ENCODE results near the gene ZFYVE1. TPM values are rescaled to one million over a fixed set of nuclear protein-coding genes. Genes with fewer than 3 reads are reported as not detected.

ZFYVE1 gene
- total and polyA plus RNA-seq, 2 of the 13 experiments (the other 11 are each of a cell fraction or from before 2014, with no cell fraction given), result 2.6 to 5.3 TPM

DNA sequence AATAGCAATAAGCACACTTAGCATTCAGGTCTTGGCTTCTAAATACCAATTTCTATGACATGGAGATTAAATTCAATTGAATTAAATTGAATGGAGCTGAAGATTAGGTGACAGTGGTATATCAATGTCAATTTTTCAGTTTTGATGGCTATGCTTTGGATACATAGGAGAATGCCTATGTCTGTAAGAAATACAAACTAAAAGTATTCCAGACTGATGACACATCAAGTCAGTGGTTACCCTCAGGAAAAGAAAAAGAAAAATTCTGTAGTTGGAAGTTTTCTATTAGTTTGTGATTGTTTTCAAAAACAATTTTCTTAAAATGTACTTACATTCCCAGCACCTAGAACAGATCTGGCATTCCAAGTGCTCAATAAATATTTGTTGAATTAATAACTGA lies 105.5 kb downstream of the ZFYVE1 start:
- intact Hi-C loops (cut with micrococcal nuclease; ENCODE audit: unreplicated experiment), result no loop called here
- DNase-seq (ENCODE audit: low spot score), result no peak
- ChIA-PET POLR2A (no interaction called here), CTCF (ENCODE audit: low intra/inter-chr PET ratio, low total read pairs) (no interaction called here)
- Histone ChIP-seq H3K36me3 (replicated peaks in 1 of 2; ENCODE audit: control insufficient read depth in 1 of 2, insufficient read depth in 2 of 2, low read length in 2 of 2) (no peaks in the 10 kb centered on the region), H3K4me1 (ENCODE audit: insufficient read depth, low read length) (peaks cover 18% of the 10 kb centered on the region), H2AFZ (ENCODE audit: low read length) (no peak overlapping the region), H3K9me3 (ENCODE audit: low read length) (no peaks in the 10 kb centered on the region), H3K4me2 (ENCODE audit: low read depth, low read length) (no peak overlapping the region), H3K9ac (ENCODE audit: insufficient read depth, low read depth, low read length) (no peak overlapping the region), H3K27ac (ENCODE audit: extremely low read length, insufficient read depth, low read length) (no peak overlapping the region), H3K4me3 (replicated peaks in 1 of 3; ENCODE audit: insufficient read depth in 1 of 3, low read depth in 2 of 3, low read length in 3 of 3) (no peak overlapping the region), H3K27me3 (ENCODE audit: control insufficient read depth in 1 of 2, insufficient read depth in 2 of 2, low read length in 2 of 2) (peaks cover 0 to 5% of the 10 kb centered on the region in 2 experiments; a peak in 1 of 5 replicates), H4K20me1 (ENCODE audit: insufficient read depth, low read length) (no peaks in the 10 kb centered on the region), H3K79me2 (ENCODE audit: insufficient read depth, low read length) (no peaks in the 10 kb centered on the region)
- ATAC-seq, result no peak
- BruUV-seq (replicated peaks), result no TSS peak
- TF ChIP-seq, protein P1, sequence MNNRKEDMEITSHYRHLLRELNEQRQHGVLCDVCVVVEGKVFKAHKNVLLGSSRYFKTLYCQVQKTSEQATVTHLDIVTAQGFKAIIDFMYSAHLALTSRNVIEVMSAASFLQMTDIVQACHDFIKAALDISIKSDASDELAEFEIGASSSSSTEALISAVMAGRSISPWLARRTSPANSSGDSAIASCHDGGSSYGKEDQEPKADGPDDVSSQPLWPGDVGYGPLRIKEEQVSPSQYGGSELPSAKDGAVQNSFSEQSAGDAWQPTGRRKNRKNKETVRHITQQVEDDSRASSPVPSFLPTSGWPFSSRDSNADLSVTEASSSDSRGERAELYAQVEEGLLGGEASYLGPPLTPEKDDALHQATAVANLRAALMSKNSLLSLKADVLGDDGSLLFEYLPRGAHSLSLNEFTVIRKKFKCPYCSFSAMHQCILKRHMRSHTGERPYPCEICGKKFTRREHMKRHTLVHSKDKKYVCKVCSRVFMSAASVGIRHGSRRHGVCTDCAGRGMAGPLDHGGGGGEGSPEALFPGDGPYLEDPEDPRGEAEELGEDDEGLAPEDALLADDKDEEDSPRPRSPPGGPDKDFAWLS (CRISPR knock-in tag; IDR thresholded peaks at IDR 0.05; ENCODE audit: borderline replicate concordance), result no peak
- TF ChIP-seq SMC3 (IDR thresholded peaks at IDR 0.05; ENCODE audit: low read length) (no peak), ZNF761 (CRISPR knock-in tag; conservative IDR thresholded peaks at IDR 0.05) (no peak), RARG (CRISPR knock-in tag; IDR thresholded peaks at IDR 0.05; ENCODE audit: low read depth) (no peak), NRL (CRISPR knock-in tag; IDR thresholded peaks at IDR 0.05; ENCODE audit: borderline replicate concordance) (no peak), JUN (CRISPR knock-in tag; IDR thresholded peaks at IDR 0.05) (no peak), ZNF569 (CRISPR knock-in tag; IDR thresholded peaks at IDR 0.05; ENCODE audit: borderline replicate concordance) (no peak), ZNF20 (CRISPR knock-in tag; IDR thresholded peaks at IDR 0.05) (no peak), FOXP1 (IDR thresholded peaks at IDR 0.05) (no peak), FOXP1 (CRISPR knock-in tag; IDR thresholded peaks at IDR 0.05) (no peak)
- in situ Hi-C loops (cut with HindIII; ENCODE audit: extremely low pct_ligation_motif_present, low pct_unique_long_range_greater_than_20kb), result no loop called here
- no peak for FAIRE-seq

Data from HepG2 (cell line).